ENCODE data around the gene SLC7A4.

- TF ChIP-seq CTCF (conservative IDR thresholded peaks at IDR 0.05; ENCODE audit: low read depth, low read length) = no peak
- TF ChIP-seq EZH2 (IDR thresholded peaks at IDR 0.05; ENCODE audit: borderline replicate concordance, low read depth, low read length, poor library complexity, severe bottlenecking) = no peak
These were observed 38.0 kb downstream of the SLC7A4 start for GRCh38 chr22:20994128-20994901.

All from A673 (cell line).